SU-DHL-6 (cell line): ENCODE data around the gene PDCD10.

Source experiments
- H2AFZ ChIP-seq: fragments of 200-600 bp; sonication (generic); 2 replicates; pipeline ENCODE4 v1.6.1; 2014; ENCODE audit warnings: low read depth, mild to moderate bottlenecking, moderate library complexity, mixed read lengths, antibody characterized with exemption, low read length; ENCODE audit not compliant: severe bottlenecking
- H3F3A ChIP-seq: fragments of 200-600 bp; shearing (Covaris generic); 2 replicates; pipeline ENCODE4 v1.6.0; 2016; ENCODE audit warnings: antibody characterized with exemption, mild to moderate bottlenecking; ENCODE audit not compliant: insufficient read depth
- H3K27ac ChIP-seq: fragments of 200-600 bp; sonication (generic); 2 replicates; pipeline ENCODE4 v1.5.1; 2016; ENCODE audit warnings: low read depth, mild to moderate bottlenecking, low read length, moderate library complexity, mixed read lengths
- H3K27me3 ChIP-seq: fragments of 200-600 bp; sonication (generic), shearing (Covaris generic); 2 replicates; pipeline ENCODE4 v1.6.0; 2014; ENCODE audit warnings: mild to moderate bottlenecking, low read length
- H3K36me3 ChIP-seq: fragments of 200-600 bp; sonication (generic); 2 replicates; pipeline ENCODE4 v1.6.1; 2014; ENCODE audit warnings: mild to moderate bottlenecking, low read length, mixed read lengths
- H3K4me2 ChIP-seq: fragments of 300-600, 200-600 bp; shearing (Covaris generic), sonication (generic); 2 replicates; pipeline ENCODE4 v1.6.0; 2014; ENCODE audit warnings: low read length, low read depth, mild to moderate bottlenecking; ENCODE audit not compliant: poor library complexity, severe bottlenecking
- H3K4me3 ChIP-seq: fragments of 200-600 bp; sonication (generic); 2 replicates; pipeline ENCODE4 v1.5.1; 2014; ENCODE audit warnings: antibody characterized with exemption, low read length, mild to moderate bottlenecking, mixed read lengths; ENCODE audit not compliant: insufficient read depth, poor library complexity, severe bottlenecking
- H3K79me2 ChIP-seq: fragments of 200-600 bp; sonication (generic); 2 replicates; pipeline ENCODE4 v1.6.1; 2014; ENCODE audit warnings: mild to moderate bottlenecking, low read length, moderate library complexity; ENCODE audit not compliant: insufficient read depth
- H3K9ac ChIP-seq: fragments of 200-600 bp; sonication (generic); 2 replicates; pipeline ENCODE4 v1.7.0; 2014; ENCODE audit warnings: mild to moderate bottlenecking, low read length
- H3K9me2 ChIP-seq: fragments of 200-600 bp; sonication (generic); replicated peaks from 2 replicates; pipeline ENCODE4 v1.6.1; 2014; ENCODE audit warnings: low read length; ENCODE audit not compliant: insufficient read depth
- H3K9me3 ChIP-seq: fragments of 200-600 bp; sonication (generic); 2 replicates; pipeline ENCODE4 v1.6.1; 2014; ENCODE audit warnings: low read length, mixed read lengths; ENCODE audit not compliant: insufficient read depth
- H4K20me1 ChIP-seq: fragments of 200-600 bp; sonication (generic); 2 replicates; pipeline ENCODE4 v1.6.1; 2014; ENCODE audit warnings: low read depth, mild to moderate bottlenecking, antibody characterized with exemption, low read length, moderate library complexity, mixed read lengths
- EZH2phosphoT487 ChIP-seq: fragments of 200-600 bp; sonication (generic), shearing (Covaris generic); conservative IDR thresholded peaks from 2 replicates; pipeline ENCODE4 v1.6.1; 2018; ENCODE audit warnings: mild to moderate bottlenecking, antibody characterized with exemption, low read length, moderate library complexity, mixed read lengths
- TF ChIP-seq, protein P1 (sequence below): fragments of 200-600 bp; sonication (generic); IDR thresholded peaks from one replicate; pipeline ENCODE4 v1.5.1; 2017; ENCODE audit warnings: antibody characterized with exemption, mild to moderate bottlenecking, low read length, moderate library complexity; ENCODE audit not compliant: insufficient read depth, poor library complexity, severe bottlenecking

Gene PDCD10

DNA sequence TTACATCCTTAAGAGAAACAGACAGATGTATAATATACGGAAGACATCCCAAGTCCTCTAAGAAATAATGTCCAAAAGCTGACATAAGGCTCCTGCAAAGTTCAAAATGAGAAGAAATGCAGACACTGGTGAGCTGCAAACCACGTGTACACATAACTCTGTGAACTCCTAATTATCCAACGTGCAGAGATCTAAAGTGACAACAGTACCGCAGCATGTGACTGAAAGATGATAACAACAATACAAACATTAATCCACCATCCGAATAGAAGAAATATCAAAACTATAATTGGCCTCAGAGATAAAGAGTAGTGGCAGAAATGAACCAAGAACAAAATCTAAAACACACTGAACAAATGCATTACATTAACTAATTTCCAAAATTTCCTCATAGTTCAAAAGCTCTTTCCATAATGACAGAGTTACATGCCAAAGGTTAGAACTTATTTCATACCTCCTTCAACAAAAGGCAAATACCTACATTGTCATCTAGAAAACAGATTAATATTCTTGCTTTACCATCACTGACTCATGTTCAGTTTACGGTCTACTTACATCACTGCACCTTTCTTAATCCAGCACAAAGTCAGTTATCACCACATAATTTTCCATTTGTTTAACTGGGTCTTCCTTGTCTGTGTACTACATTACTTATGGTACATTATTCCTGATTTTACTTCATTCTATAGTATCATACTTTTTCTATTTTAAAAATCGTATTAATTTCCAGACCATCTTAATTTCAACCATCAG lies 2.2 kb downstream of the PDCD10 start:
- Histone ChIP-seq H3K4me3 (peak overlapping the region; percentile 84), H3K9me2 (no peaks in the 10 kb centered on the region), H3K79me2 (peaks cover 89% of the 10 kb centered on the region), H4K20me1 (peaks cover 39% of the 10 kb centered on the region), H3K9ac (peak overlapping the region; percentile 77; the same call in 1 of the 2 replicates), H3K4me2 (peak overlapping the region; percentile 88), H3K27ac (no peak overlapping the region), H2AFZ (no peak overlapping the region), H3K27me3 (no peaks in the 10 kb centered on the region), H3F3A (peaks cover 6% of the 10 kb centered on the region; the same call in 1 of the 2 replicates), H3K9me3 (no peaks in the 10 kb centered on the region), H3K36me3 (no peaks in the 10 kb centered on the region)
- TF ChIP-seq, protein P1, sequence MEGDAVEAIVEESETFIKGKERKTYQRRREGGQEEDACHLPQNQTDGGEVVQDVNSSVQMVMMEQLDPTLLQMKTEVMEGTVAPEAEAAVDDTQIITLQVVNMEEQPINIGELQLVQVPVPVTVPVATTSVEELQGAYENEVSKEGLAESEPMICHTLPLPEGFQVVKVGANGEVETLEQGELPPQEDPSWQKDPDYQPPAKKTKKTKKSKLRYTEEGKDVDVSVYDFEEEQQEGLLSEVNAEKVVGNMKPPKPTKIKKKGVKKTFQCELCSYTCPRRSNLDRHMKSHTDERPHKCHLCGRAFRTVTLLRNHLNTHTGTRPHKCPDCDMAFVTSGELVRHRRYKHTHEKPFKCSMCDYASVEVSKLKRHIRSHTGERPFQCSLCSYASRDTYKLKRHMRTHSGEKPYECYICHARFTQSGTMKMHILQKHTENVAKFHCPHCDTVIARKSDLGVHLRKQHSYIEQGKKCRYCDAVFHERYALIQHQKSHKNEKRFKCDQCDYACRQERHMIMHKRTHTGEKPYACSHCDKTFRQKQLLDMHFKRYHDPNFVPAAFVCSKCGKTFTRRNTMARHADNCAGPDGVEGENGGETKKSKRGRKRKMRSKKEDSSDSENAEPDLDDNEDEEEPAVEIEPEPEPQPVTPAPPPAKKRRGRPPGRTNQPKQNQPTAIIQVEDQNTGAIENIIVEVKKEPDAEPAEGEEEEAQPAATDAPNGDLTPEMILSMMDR: no peak
- no peak for TF ChIP-seq EZH2phosphoT487

DNA sequence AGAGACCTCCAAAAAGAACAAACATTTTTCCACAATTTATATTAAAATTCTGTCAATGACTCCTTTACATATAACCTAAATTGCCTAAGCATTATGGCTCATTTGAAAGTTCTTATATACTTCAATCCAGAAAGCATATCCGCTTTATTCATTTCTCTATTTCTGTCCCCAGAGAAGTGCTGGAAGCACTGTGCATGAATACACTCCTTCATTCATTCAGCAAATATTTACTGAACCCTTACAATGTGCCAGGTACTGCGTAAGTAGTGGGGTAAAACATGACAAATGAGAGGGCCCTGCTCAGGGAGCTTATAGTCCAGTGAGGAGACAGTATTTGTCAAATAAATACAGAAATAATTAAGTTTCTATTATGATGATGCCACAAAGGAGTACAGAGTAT lies 3.3 kb downstream of the PDCD10 start:
- Histone ChIP-seq H3K4me2 (no peak overlapping the region), H3K9ac (no peak overlapping the region), H3K9me3 (no peaks in the 10 kb centered on the region), H3K4me3 (no peak overlapping the region), H3K79me2 (peaks cover 89% of the 10 kb centered on the region), H2AFZ (no peak overlapping the region), H3K27ac (no peak overlapping the region), H3K36me3 (no peaks in the 10 kb centered on the region), H3K27me3 (no peaks in the 10 kb centered on the region), H3F3A (peaks cover 6% of the 10 kb centered on the region; the same call in 1 of the 2 replicates), H3K9me2 (no peaks in the 10 kb centered on the region), H4K20me1 (peaks cover 39% of the 10 kb centered on the region)
- TF ChIP-seq, protein P1: no peak
- no peak for TF ChIP-seq EZH2phosphoT487

DNA sequence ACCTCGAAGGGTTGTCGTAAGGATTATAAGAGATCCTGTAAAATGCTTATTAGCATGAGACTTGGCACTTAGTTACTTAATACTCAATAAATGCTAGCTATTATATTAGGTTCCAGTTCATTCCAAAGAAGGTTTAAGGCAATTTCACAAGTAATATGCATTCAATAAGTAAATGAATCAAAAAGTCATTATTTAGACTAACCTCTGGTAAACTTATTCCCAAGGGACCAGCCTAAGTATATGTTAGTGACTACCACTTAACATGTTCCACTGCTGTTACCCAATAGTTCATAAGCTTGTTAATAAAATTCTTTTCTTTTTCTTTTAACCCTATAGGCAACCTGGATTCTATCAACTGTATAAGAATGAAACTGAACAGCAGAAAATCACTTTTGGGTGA lies 5.1 kb downstream of the PDCD10 start:
- Histone ChIP-seq H3K79me2 (peaks cover 97% of the 10 kb centered on the region), H3F3A (no peaks in the 10 kb centered on the region; the same call in 1 of the 2 replicates), H3K9me2 (no peaks in the 10 kb centered on the region), H3K27me3 (no peaks in the 10 kb centered on the region), H2AFZ (no peak overlapping the region), H4K20me1 (peaks cover 39% of the 10 kb centered on the region), H3K9me3 (no peaks in the 10 kb centered on the region), H3K27ac (no peak overlapping the region), H3K9ac (no peak overlapping the region), H3K4me2 (peak overlapping the region; percentile 13), H3K36me3 (no peaks in the 10 kb centered on the region), H3K4me3 (no peak overlapping the region)
- no peak for TF ChIP-seq EZH2phosphoT487
